H1 (cell line): Measurements from ENCODE around the gene MYO5B. TPM values are rescaled to one million over a fixed set of nuclear protein-coding genes. Genes with fewer than 3 reads are reported as not detected.
A peak's percentile ranks its signal among the peaks of the same experiment; 100 is the strongest.

Experiments
- CTCF ChIA-PET: fragments of 300-600 bp; sonication (Branson Sonifier 250); formaldehyde crosslinking; loops from one replicate; lab custom pipeline; 2021; ENCODE audit not compliant: partially characterized antibody; lab: Charles Lee
- POLR2A ChIA-PET: fragments of 300-600 bp; sonication (Branson Sonifier 250); formaldehyde crosslinking; loops from one replicate; lab custom pipeline; 2021; ENCODE audit warnings: inconsistent platforms; ENCODE audit not compliant: partially characterized antibody; lab: Charles Lee
- DNase-seq, 2 experiments: peaks; one replicate each; pipeline versions ENCODE4 v3.0.0 to v3.0.0-alpha.2; 2010 to 2022; ENCODE audit warnings: low spot score in 2 of 2, low read depth in 1 of 2, mixed read lengths in 1 of 2
- FAIRE-seq: peaks from 2 replicates; lab custom pipeline; 2011; peaks lifted over from hg19 to GRCh38; lab: Jason Lieb, UNC
- H2AFZ ChIP-seq: 2 replicates; pipeline ENCODE4 v1.8.1; 2012; ENCODE audit warnings: low read length, inconsistent platforms
- H2AK5ac ChIP-seq: 2 replicates; pipeline ENCODE4 v1.6.1; 2013; ENCODE audit warnings: low read depth, low read length
- H2BK120ac ChIP-seq: replicated peaks from 2 replicates; pipeline ENCODE3; 2013; ENCODE audit warnings: low read depth, low read length, inconsistent platforms
- H2BK12ac ChIP-seq: 2 replicates; pipeline ENCODE4 v1.6.1; 2013; ENCODE audit warnings: low read depth, low read length
- H2BK15ac ChIP-seq: 2 replicates; pipeline ENCODE4 v1.6.1; 2013; ENCODE audit warnings: low read length
- H2BK20ac ChIP-seq: 2 replicates; pipeline ENCODE4 v1.6.1; 2013; ENCODE audit warnings: low read length
- H2BK5ac ChIP-seq: 2 replicates; pipeline ENCODE4 v1.6.1; 2013; ENCODE audit warnings: low read depth, low read length
- H3K14ac ChIP-seq: 2 replicates; pipeline ENCODE4 v1.6.1; 2013; ENCODE audit warnings: inconsistent platforms; ENCODE audit not compliant: insufficient read length
- H3K18ac ChIP-seq: 2 replicates; pipeline ENCODE4 v1.6.1; 2013; ENCODE audit warnings: low read length; ENCODE audit errors: extremely low read depth
- H3K23ac ChIP-seq: 2 replicates; pipeline ENCODE4 v1.6.1; 2013; ENCODE audit warnings: inconsistent platforms; ENCODE audit not compliant: insufficient read length
- H3K23me2 ChIP-seq: 2 replicates; pipeline ENCODE4 v1.6.1; 2013; ENCODE audit warnings: low read depth, low read length
- H3K27ac ChIP-seq: 2 replicates; pipeline ENCODE4 v1.6.1; 2011; ENCODE audit warnings: low read depth, low read length, inconsistent platforms
- H3K27me3 ChIP-seq, 4 experiments: replicated peaks in 1 of 4; 1 replicate in 1 of 4; 2 replicates in 3 of 4; pipeline versions ENCODE4 v1.6.1 to v1.8.1; 2011 to 2013; ENCODE audit warnings: low read length in 3 of 4, mild to moderate bottlenecking in 3 of 4, inconsistent platforms in 2 of 4, mixed read lengths in 2 of 4, moderate library complexity in 1 of 4; ENCODE audit not compliant: control insufficient read depth in 3 of 4, insufficient read depth in 3 of 4; ENCODE audit errors: extremely low read depth in 1 of 4
- H3K36me3 ChIP-seq, 4 experiments: 2 replicates each; pipeline versions ENCODE4 v1.6.1 to v1.8.1; 2011 to 2013; ENCODE audit warnings: mild to moderate bottlenecking in 4 of 4, low read length in 3 of 4, moderate library complexity in 2 of 4, control low read depth in 1 of 4, inconsistent platforms in 1 of 4; ENCODE audit not compliant: insufficient read depth in 4 of 4, control insufficient read depth in 2 of 4
- H3K4ac ChIP-seq: replicated peaks from 2 replicates; pipeline ENCODE3; 2013; ENCODE audit warnings: low read length, low read depth, mixed read lengths, inconsistent platforms; ENCODE audit not compliant: insufficient read length
- H3K4me1 ChIP-seq, 4 experiments: replicated peaks in 1 of 4; 1 replicate in 1 of 4; 2 replicates in 3 of 4; pipeline versions ENCODE4 v1.6.1 to v1.8.1; 2011 to 2013; ENCODE audit warnings: low read length in 3 of 4, inconsistent platforms in 2 of 4, mixed read lengths in 1 of 4; ENCODE audit not compliant: insufficient read depth in 4 of 4, control insufficient read depth in 3 of 4
- H3K4me2 ChIP-seq, 2 experiments: 2 replicates each; pipeline versions ENCODE4 v1.6.1 to v1.8.1; 2011 to 2013; ENCODE audit warnings: low read depth in 2 of 2, low read length in 2 of 2, control low read depth in 1 of 2, inconsistent platforms in 1 of 2, mild to moderate bottlenecking in 1 of 2; ENCODE audit not compliant: insufficient read depth in 1 of 2
- H3K4me3 ChIP-seq, 4 experiments: fragments of 200-600, 300-600 bp in 1 of 4; sonication (generic), shearing (Covaris generic), sonication (Bioruptor Twin) in 1 of 4; 2 replicates each; pipeline versions ENCODE4 v1.5.1 to v1.8.1; 2011 to 2016; ENCODE audit warnings: low read length in 4 of 4, low read depth in 3 of 4, control low read depth in 2 of 4, inconsistent platforms in 2 of 4, mild to moderate bottlenecking in 2 of 4, mixed read lengths in 1 of 4, moderate library complexity in 1 of 4; ENCODE audit not compliant: insufficient read depth in 2 of 4; ENCODE audit errors: extremely low read depth in 1 of 4
- H3K56ac ChIP-seq: replicated peaks from 2 replicates; pipeline ENCODE3; 2013; ENCODE audit warnings: low read depth, mild to moderate bottlenecking, mixed read lengths, low read length, inconsistent platforms; ENCODE audit not compliant: insufficient read length
- H3K79me1 ChIP-seq: 2 replicates; pipeline ENCODE4 v1.6.1; 2013; ENCODE audit warnings: low read depth, low read length, control low read depth
- H3K79me2 ChIP-seq, 2 experiments: 2 replicates each; pipeline versions ENCODE4 v1.6.1 to v1.8.1; 2012 to 2013; ENCODE audit warnings: low read length in 2 of 2, mild to moderate bottlenecking in 2 of 2, inconsistent platforms in 1 of 2; ENCODE audit not compliant: insufficient read depth in 2 of 2, control insufficient read depth in 1 of 2
- H3K9ac ChIP-seq, 4 experiments: replicated peaks in 1 of 4; 1 replicate in 1 of 4; 2 replicates in 3 of 4; pipeline versions ENCODE4 v1.6.1 to v1.8.1; 2011 to 2013; ENCODE audit warnings: low read depth in 3 of 4, low read length in 3 of 4, control low read depth in 2 of 4, mild to moderate bottlenecking in 2 of 4, moderate library complexity in 2 of 4, inconsistent platforms in 1 of 4; ENCODE audit errors: extremely low read depth in 1 of 4
- H3K9me3 ChIP-seq, 2 experiments: 2 replicates each; pipeline versions ENCODE4 v1.6.1 to v1.8.1; 2012 to 2013; ENCODE audit warnings: mild to moderate bottlenecking in 2 of 2, moderate library complexity in 2 of 2, control low read depth in 1 of 2, inconsistent platforms in 1 of 2, low read depth in 1 of 2, low read length in 1 of 2, mixed read lengths in 1 of 2; ENCODE audit not compliant: insufficient read depth in 2 of 2
- H4K20me1 ChIP-seq, 2 experiments: replicated peaks in 1 of 2; 2 replicates each; pipeline versions ENCODE3 to v1.8.1; 2011 to 2013; ENCODE audit warnings: inconsistent platforms in 2 of 2, low read length in 2 of 2, mild to moderate bottlenecking in 1 of 2; ENCODE audit not compliant: insufficient read depth in 2 of 2, control insufficient read depth in 1 of 2
- H4K5ac ChIP-seq: 2 replicates; pipeline ENCODE4 v1.6.1; 2013; ENCODE audit warnings: low read length, low read depth, mixed read lengths, inconsistent platforms; ENCODE audit not compliant: insufficient read length
- H4K8ac ChIP-seq: 2 replicates; pipeline ENCODE4 v1.8.0; 2013; ENCODE audit warnings: mild to moderate bottlenecking, moderate library complexity, low read length, inconsistent platforms; ENCODE audit not compliant: insufficient read depth; ENCODE audit errors: extremely low read depth
- H4K91ac ChIP-seq: replicated peaks from 2 replicates; pipeline ENCODE3; 2013; ENCODE audit warnings: low read length, mixed read lengths, inconsistent platforms; ENCODE audit not compliant: insufficient read length
- RBBP5 ChIP-seq: IDR thresholded peaks from 2 replicates; pipeline ENCODE4 v1.7.1; 2012; ENCODE audit warnings: low read depth, mild to moderate bottlenecking, inconsistent platforms, low read length, moderate library complexity, borderline replicate concordance
- SAP30 ChIP-seq: fragments of 300-600 bp; sonication (generic); IDR thresholded peaks from 2 replicates; pipeline ENCODE4 v1.7.1; 2012; ENCODE audit warnings: low read length, moderate library complexity, mild to moderate bottlenecking, inconsistent platforms; ENCODE audit not compliant: insufficient read depth, insufficient replicate concordance
- SRF ChIP-seq: IDR thresholded peaks from 2 replicates; pipeline ENCODE4 v1.6.1; 2011; ENCODE audit warnings: mild to moderate bottlenecking, low read depth, low read length, moderate library complexity
- SUZ12 ChIP-seq: fragments of 200-600 bp; sonication (generic); IDR thresholded peaks from 2 replicates; pipeline ENCODE4 v1.6.1; 2012; ENCODE audit warnings: mild to moderate bottlenecking, inconsistent platforms, low read length, moderate library complexity, mixed read lengths
- WGBS, 2 experiments: shearing (Covaris generic) in 1 of 2; methylation state at CpG; one replicate each; pipeline versions ENCODE4 v1.1.6 to v1.1.7; 2013 to 2015; ENCODE audit warnings: low lambda C conversion rate in 2 of 2, mixed read lengths in 2 of 2, inconsistent platforms in 1 of 2, low coverage in 1 of 2, missing lambda C conversion rate in 1 of 2; ENCODE audit not compliant: insufficient replicate concordance in 2 of 2, insufficient coverage in 1 of 2, insufficient read length in 1 of 2; ENCODE audit errors: extremely low coverage in 1 of 2, missing lambda C conversion rate in 1 of 2; 5-methylcytosine and 5-hydroxymethylcytosine counted together
- polyA plus RNA-seq, 7 experiments: library from polyadenylated mRNA; depleted of rRNA in 3 of 7; stranded (reverse) in 5 of 7; unstranded in 2 of 7; fragments of >200 nt in 5 of 7; fragments of 200-250 nt in 2 of 7; gene quantifications; 1 replicate in 5 of 7; 2 replicates in 1 of 7; 4 replicates in 1 of 7; pipeline versions ENCODE4 v1.2.1 to v1.2.3, GENCODE V29; 2011 to 2013; ENCODE audit warnings: missing spikeins in 2 of 7, mixed read lengths in 2 of 7
- total RNA-seq: library from RNA; stranded (reverse); fragmentation: NEBNext Ultra II Directional; extraction: Animal tissue kit (Norgen Biotek cat#: 25700); gene quantifications from 2 replicates; pipeline ENCODE4 v1.2.1, GENCODE V29; 2021

MYO5B gene
- total and polyA plus RNA-seq, 2 of the 8 experiments (the other 6 are each of a cell fraction or from before 2014, with no cell fraction given), result 6.4 to 7.7 TPM

GRCh38 chr18:50195689-50196088 is 742 bp upstream of the MYO5B start:
- no peak overlapping the region for H3K4ac ChIP-seq
- POLR2A ChIA-PET, result interaction anchor here (1.0 to 1.5 kb wide), 3 partner anchors 8 to 225 kb away, joined by 3 to 6 read pairs (median 4); no protein-coding TSS in a partner anchor
- H3K14ac ChIP-seq, result no peak overlapping the region
- H3K27me3 ChIP-seq, result peaks cover 23 to 51% (median 42%) of the 10 kb centered on the region in 4 experiments
- no peaks in the 10 kb centered on the region for H3K79me2 ChIP-seq
- peaks cover 0 to 12% (median 9%) of the 10 kb centered on the region in 4 experiments; a peak in 5 of 7 replicates for H3K4me1 ChIP-seq
- H3K4me2 ChIP-seq, result peak overlapping the region; percentile 97 to 98
- H3K9ac ChIP-seq, result no peak overlapping the region
- no peak overlapping the region for H2BK20ac ChIP-seq
- no peaks in the 10 kb centered on the region for H3K36me3 ChIP-seq
- peak overlapping the region; percentile 19 to 87 (median 34); a peak in 7 of 8 replicates for H3K4me3 ChIP-seq
- H3K18ac ChIP-seq, result no peak overlapping the region
- no peak overlapping the region for H2BK12ac ChIP-seq
- H2AFZ ChIP-seq, result no peak overlapping the region
- no peak for FAIRE-seq
- H2BK15ac ChIP-seq, result no peak overlapping the region
- peaks cover 5 to 7% of the 10 kb centered on the region in 2 experiments for H4K20me1 ChIP-seq
- no peak overlapping the region for H2BK120ac ChIP-seq
- no peak overlapping the region for H4K91ac ChIP-seq
- no peak overlapping the region for H2AK5ac ChIP-seq
- no peaks in the 10 kb centered on the region for H3K9me3 ChIP-seq
- H3K56ac ChIP-seq, result no peak overlapping the region
- H3K79me1 ChIP-seq, result no peaks in the 10 kb centered on the region
- no peak overlapping the region for H3K27ac ChIP-seq
- no peak overlapping the region for H2BK5ac ChIP-seq
- no peak overlapping the region for H4K5ac ChIP-seq
- WGBS, 2 experiments, result 62% methylated on average over 10 of the region's 10 CpGs; no CpG with 5 or more reads in 1 of the 2 experiments
- CTCF ChIA-PET, result interaction anchor here (0.7 to 2.9 kb wide), 22 partner anchors 8 to 334 kb away, joined by 3 to 17 read pairs (median 4); no protein-coding TSS in a partner anchor
- DNase-seq, result no peak
- H3K23ac ChIP-seq, result no peak overlapping the region
- 0 out of 2 replicates have a peak, but pooled peaks have one; percentile 5 for TF ChIP-seq SUZ12
- no peak for TF ChIP-seq SRF
- TF ChIP-seq RBBP5, result no peak
- TF ChIP-seq SAP30, result no peak
- no peak overlapping the region for H4K8ac ChIP-seq
- H3K23me2 ChIP-seq, result peaks cover 16% of the 10 kb centered on the region; the same call in 1 of the 2 replicates
